HG03064 (cell line): Measurements from ENCODE around the gene PRR3.

Source experiments
- ATAC-seq: cut with Tn5 transposase; IDR thresholded peaks from one replicate; pipeline ENCODE4 v1.9.1; 2021; ENCODE audit warnings: low read depth; ENCODE audit not compliant: unreplicated experiment

The PRR3 gene

GRCh38 chr6:30533460-30534294 is 23.4 kb upstream of the PRR3 start:
- ATAC-seq, result no peak

GRCh38 chr6:30537931-30538330 is 19.2 kb upstream of the PRR3 start:
- no peak for ATAC-seq

GRCh38 chr6:30541515-30542403 is 15.3 kb upstream of the PRR3 start:
- no peak for ATAC-seq

- ATAC-seq, result no peak
Measured at GRCh38 chr6:30542404-30542725, 14.7 kb upstream of the PRR3 start.

- no peak for ATAC-seq
Measured at GRCh38 chr6:30542915-30543314, 14.2 kb upstream of the PRR3 start.

- ATAC-seq, result no peak
Measured at GRCh38 chr6:30543821-30544220, 13.3 kb upstream of the PRR3 start.

- no peak for ATAC-seq
Measured at GRCh38 chr6:30544666-30545272, 12.3 kb upstream of the PRR3 start.

GRCh38 chr6:30547454-30547853 is 9.6 kb upstream of the PRR3 start:
- ATAC-seq, result no peak

- no peak for ATAC-seq
Measured at GRCh38 chr6:30548375-30548774, 8.7 kb upstream of the PRR3 start.

- no peak for ATAC-seq
Measured at GRCh38 chr6:30554404-30554803, 2.7 kb upstream of the PRR3 start.

GRCh38 chr6:30554962-30555815 is 1.9 kb upstream of the PRR3 start:
- ATAC-seq, result no peak

GRCh38 chr6:30555816-30556065 is 1.4 kb upstream of the PRR3 start:
- ATAC-seq, result peak; percentile 5

- peak; percentile 77 for ATAC-seq
Measured at GRCh38 chr6:30556066-30556905, 809 bp upstream of the PRR3 start, which contains the start of gene GNL1. GNL1 (minus strand) TSS chr6:30556489; CDS start chr6:30556203, 286 bp downstream.

- no peak for ATAC-seq
Measured at GRCh38 chr6:30557683-30557981, 537 bp downstream of the PRR3 start.

GRCh38 chr6:30560930-30561329 is 3.8 kb downstream of the PRR3 start:
- ATAC-seq, result no peak

GRCh38 chr6:30562470-30563425 is 5.7 kb downstream of the PRR3 start:
- no peak for ATAC-seq

GRCh38 chr6:30564114-30564513 is 7.0 kb downstream of the PRR3 start:
- ATAC-seq, result no peak

GRCh38 chr6:30565772-30566171 is 8.7 kb downstream of the PRR3 start:
- ATAC-seq, result no peak

- no peak for ATAC-seq
Measured at GRCh38 chr6:30568245-30568644, 11.2 kb downstream of the PRR3 start.
